IMR-90 (cell line): Measurements from ENCODE around the gene SLC6A12. TPM values are rescaled to one million over a fixed set of nuclear protein-coding genes. Genes with fewer than 3 reads are reported as not detected.

ENCODE experiments used
- ATAC-seq: fragments of 200-7000 bp; cut with Tn5 transposase; 2 replicates; pipeline ENCODE4 v1.9.1; 2020; ENCODE audit warnings: low read depth, mild to moderate bottlenecking, moderate library complexity
- BruUV-seq: library from RNA; stranded (reverse); fragments of 400-500 nt; replicated peaks from 2 replicates; lab custom pipeline; 2021; lab: Mats Ljungman, UMichigan
- CTCF ChIA-PET: fragments of 300-600 bp; formaldehyde crosslinking; extraction: SDS; loops from one replicate; lab custom pipeline; 2021; ENCODE audit warnings: antibody characterized with exemption; lab: Yijun Ruan, JAX
- POLR2A ChIA-PET: fragments of 300-600 bp; sonication (Branson Sonifier 250); formaldehyde crosslinking; loops from one replicate; lab custom pipeline; 2022; ENCODE audit warnings: antibody characterized with exemption; ENCODE audit not compliant: unreplicated experiment; lab: Charles Lee
- DNase-seq: peaks from one replicate; pipeline ENCODE4 v3.0.0; 2013
- H2AFZ ChIP-seq: replicated peaks from 2 replicates; pipeline ENCODE3; 2013; ENCODE audit warnings: low read length, mild to moderate bottlenecking; ENCODE audit not compliant: poor library complexity
- H2AK5ac ChIP-seq: 2 replicates; pipeline ENCODE4 v1.6.1; 2013; ENCODE audit warnings: low read depth, low read length, inconsistent platforms
- H2AK9ac ChIP-seq: replicated peaks from 2 replicates; pipeline ENCODE3; 2013; ENCODE audit warnings: mild to moderate bottlenecking, low read depth, low read length, moderate library complexity; ENCODE audit not compliant: poor library complexity
- H2BK120ac ChIP-seq: 2 replicates; pipeline ENCODE4 v1.6.1; 2013; ENCODE audit warnings: low read depth, low read length, inconsistent platforms
- H2BK15ac ChIP-seq: 3 replicates; pipeline ENCODE4 v1.6.1; 2013; ENCODE audit warnings: low read depth, low read length, inconsistent platforms
- H2BK20ac ChIP-seq: 2 replicates; pipeline ENCODE4 v1.6.1; 2013; ENCODE audit warnings: low read depth, mild to moderate bottlenecking, inconsistent platforms, low read length, moderate library complexity
- H2BK5ac ChIP-seq: 2 replicates; pipeline ENCODE4 v1.6.1; 2013; ENCODE audit warnings: mild to moderate bottlenecking, low read depth, low read length, inconsistent platforms; ENCODE audit not compliant: poor library complexity, severe bottlenecking
- H3K14ac ChIP-seq: replicated peaks from 2 replicates; pipeline ENCODE4 v1.6.1; 2013; ENCODE audit warnings: low read depth, low read length, inconsistent platforms
- H3K18ac ChIP-seq: 2 replicates; pipeline ENCODE4 v1.6.1; 2013; ENCODE audit warnings: low read depth, low read length, control low read depth
- H3K23ac ChIP-seq: 2 replicates; pipeline ENCODE4 v1.6.1; 2013; ENCODE audit warnings: low read depth, low read length, inconsistent platforms
- H3K27ac ChIP-seq: 2 replicates; pipeline ENCODE4 v1.5.1; 2013; ENCODE audit warnings: mild to moderate bottlenecking, control low read depth, low read length; ENCODE audit not compliant: insufficient read depth
- H3K27me3 ChIP-seq: 2 replicates; pipeline ENCODE4 v1.6.1; 2013; ENCODE audit warnings: low read length; ENCODE audit not compliant: control insufficient read depth, insufficient read depth
- H3K36me3 ChIP-seq: 2 replicates; pipeline ENCODE4 v1.6.1; 2013; ENCODE audit warnings: low read length, mixed read lengths; ENCODE audit not compliant: control insufficient read depth, insufficient read depth
- H3K4ac ChIP-seq: 2 replicates; pipeline ENCODE4 v1.6.1; 2013; ENCODE audit warnings: low read depth, low read length, inconsistent platforms
- H3K4me1 ChIP-seq: 2 replicates; pipeline ENCODE4 v1.6.1; 2013; ENCODE audit warnings: low read length, mixed read lengths; ENCODE audit not compliant: control insufficient read depth, insufficient read depth
- H3K4me2 ChIP-seq: 2 replicates; pipeline ENCODE4 v1.6.1; 2013; ENCODE audit warnings: low read depth, mild to moderate bottlenecking, control low read depth, low read length, moderate library complexity
- H3K4me3 ChIP-seq: 2 replicates; pipeline ENCODE4 v1.5.1; 2013; ENCODE audit warnings: low read depth, mild to moderate bottlenecking, control low read depth, low read length, moderate library complexity; ENCODE audit not compliant: insufficient read depth
- H3K56ac ChIP-seq: 2 replicates; pipeline ENCODE4 v1.6.1; 2013; ENCODE audit warnings: low read length, inconsistent platforms; ENCODE audit not compliant: insufficient read depth; ENCODE audit errors: extremely low read depth
- H3K79me1 ChIP-seq, 2 experiments: 2 replicates each; pipeline ENCODE4 v1.6.1; 2013; ENCODE audit warnings: low read length in 2 of 2, inconsistent platforms in 1 of 2, low read depth in 1 of 2
- H3K9ac ChIP-seq: 2 replicates; pipeline ENCODE4 v1.6.1; 2013; ENCODE audit warnings: low read depth, low read length, control low read depth
- H3K9me1 ChIP-seq: 2 replicates; pipeline ENCODE4 v1.6.1; 2013; ENCODE audit warnings: low read length, inconsistent platforms; ENCODE audit not compliant: insufficient read depth
- H3K9me3 ChIP-seq: 2 replicates; pipeline ENCODE4 v1.6.1; 2013; ENCODE audit warnings: low read length; ENCODE audit not compliant: control insufficient read depth, insufficient read depth
- H4K20me1 ChIP-seq: 2 replicates; pipeline ENCODE4 v1.6.1; 2013; ENCODE audit warnings: low read length, inconsistent platforms; ENCODE audit not compliant: insufficient read depth
- H4K5ac ChIP-seq: 2 replicates; pipeline ENCODE4 v1.6.1; 2013; ENCODE audit warnings: mild to moderate bottlenecking, low read depth, low read length, control low read depth
- H4K8ac ChIP-seq, 2 experiments: 2 replicates each; pipeline ENCODE4 v1.6.1; 2013; ENCODE audit warnings: low read depth in 2 of 2, low read length in 2 of 2, control low read depth in 1 of 2, inconsistent platforms in 1 of 2
- H4K91ac ChIP-seq: 2 replicates; pipeline ENCODE4 v1.6.1; 2013; ENCODE audit warnings: low read depth, low read length, inconsistent platforms; ENCODE audit not compliant: insufficient read depth
- BHLHE40 ChIP-seq: fragments of 150-350 bp; IDR thresholded peaks from 2 replicates; pipeline ENCODE4 v1.6.1; 2016; ENCODE audit warnings: mild to moderate bottlenecking, low read depth, low read length
- CEBPB ChIP-seq: IDR thresholded peaks from 2 replicates; pipeline ENCODE4 v1.6.1; 2012; ENCODE audit warnings: low read depth, low read length, improper control_type of control experiment
- CHD1 ChIP-seq: IDR thresholded peaks from 2 replicates; pipeline ENCODE4 v1.6.1; 2012; ENCODE audit warnings: low read depth, low read length, improper control_type of control experiment
- ELK1 ChIP-seq: fragments of 150-350 bp; IDR thresholded peaks from 2 replicates; pipeline ENCODE4 v1.6.1; 2016; ENCODE audit warnings: low read depth, mild to moderate bottlenecking, low read length, moderate library complexity, borderline replicate concordance
- FOS ChIP-seq: fragments of 150-350 bp; IDR thresholded peaks from 2 replicates; pipeline ENCODE4 v1.6.1; 2016; ENCODE audit warnings: low read depth, low read length
- MAFK ChIP-seq: IDR thresholded peaks from 2 replicates; pipeline ENCODE4 v1.6.1; 2012; ENCODE audit warnings: low read depth, low read length, improper control_type of control experiment
- MAZ ChIP-seq: IDR thresholded peaks from 2 replicates; pipeline ENCODE4 v1.6.1; 2012; ENCODE audit warnings: low read depth, mild to moderate bottlenecking, low read length, improper control_type of control experiment, moderate library complexity, borderline replicate concordance
- MXI1 ChIP-seq: IDR thresholded peaks from 2 replicates; pipeline ENCODE4 v1.6.1; 2012; ENCODE audit warnings: low read depth, mild to moderate bottlenecking, low read length, moderate library complexity, borderline replicate concordance
- NFE2L2 ChIP-seq: fragments of 150-350 bp; IDR thresholded peaks from 2 replicates; pipeline ENCODE4 v1.6.1; 2016; ENCODE audit warnings: low read depth, mild to moderate bottlenecking, low read length
- POLR2A ChIP-seq: IDR thresholded peaks from 2 replicates; pipeline ENCODE4 v1.6.1; 2012; ENCODE audit warnings: mild to moderate bottlenecking, low read depth, low read length
- RAD21 ChIP-seq: IDR thresholded peaks from 2 replicates; pipeline ENCODE4 v1.6.1; 2012; ENCODE audit warnings: low read length, improper control_type of control experiment
- RCOR1 ChIP-seq: IDR thresholded peaks from 2 replicates; pipeline ENCODE4 v1.6.1; 2012; ENCODE audit warnings: mild to moderate bottlenecking, low read length, improper control_type of control experiment; ENCODE audit not compliant: insufficient replicate concordance
- USF2 ChIP-seq: fragments of 150-350 bp; IDR thresholded peaks from 2 replicates; pipeline ENCODE4 v1.6.1; 2017; ENCODE audit warnings: mild to moderate bottlenecking, antibody characterized with exemption, low read length, low read depth
- WGBS, 2 experiments: methylation state at CpG; one replicate each; pipeline versions ENCODE4 v1.1.5 to v1.1.7; 2013; ENCODE audit warnings: missing lambda C conversion rate in 2 of 2; ENCODE audit not compliant: insufficient read length in 1 of 2; ENCODE audit errors: extremely low coverage in 2 of 2; 5-methylcytosine and 5-hydroxymethylcytosine counted together
- dilution Hi-C: fragments of 300-500 bp; cut with HindIII; formaldehyde crosslinking; loops from one replicate; pipeline ENCODE4 v1.14.3; 2018; ENCODE audit warnings: low sequenced_read_pairs; ENCODE audit not compliant: unreplicated experiment
- in situ Hi-C: fragments of 300-500 bp; cut with MboI; formaldehyde crosslinking; loops from 3 replicates; pipeline ENCODE4 v1.14.3; 2019; ENCODE audit warnings: low sequenced_read_pairs, inconsistent platforms, mixed read lengths
- intact Hi-C: fragments of 100-400 bp; cut with micrococcal nuclease; formaldehyde crosslinking; loops from 2 replicates; pipeline ENCODE4 v1.10.0; 2022
- polyA plus RNA-seq, 3 experiments: library from polyadenylated mRNA; depleted of rRNA; stranded (reverse); fragments of >200 nt; gene quantifications; 2 replicates each; pipeline ENCODE4 v1.2.3, GENCODE V29; 2012; ENCODE audit warnings: low replicate concordance in 1 of 3
- total RNA-seq: library from RNA; depleted of rRNA; stranded (reverse); fragments of >200 nt; gene quantifications from 2 replicates; pipeline ENCODE4 v1.2.3, GENCODE V29; 2012

SLC6A12 gene
- total and polyA plus RNA-seq, 2 of the 4 experiments (the other 2 are of a cell fraction), result not detected

- ATAC-seq (no peak), DNase-seq (no peak)
- Histone ChIP-seq H4K20me1 (no peaks in the 10 kb centered on the region), H3K56ac (no peak overlapping the region), H3K27me3 (no peaks in the 10 kb centered on the region; the same call in 1 of the 2 replicates), H3K9me1 (peaks cover 14% of the 10 kb centered on the region), H3K14ac (no peak overlapping the region), H3K4ac (no peak overlapping the region), H2AK5ac (no peak overlapping the region), H4K91ac (no peak overlapping the region), H3K36me3 (no peaks in the 10 kb centered on the region), H2BK5ac (no peak overlapping the region), H4K5ac (no peak overlapping the region), H3K9ac (no peak overlapping the region), H2BK15ac (no peak overlapping the region), H2AK9ac (no peak overlapping the region), H3K27ac (no peak overlapping the region), H3K23ac (no peak overlapping the region), H3K4me2 (no peak overlapping the region), H2BK120ac (no peak overlapping the region), H3K9me3 (no peaks in the 10 kb centered on the region), H3K18ac (no peak overlapping the region), H3K79me1 (no peaks in the 10 kb centered on the region; a peak in 1 of 4 replicates), H4K8ac (no peak overlapping the region), H2AFZ (no peak overlapping the region), H3K4me3 (no peak overlapping the region), H2BK20ac (no peak overlapping the region), H3K4me1 (peaks cover 17% of the 10 kb centered on the region)
- 51% methylated on average over 13 of the region's 23 CpGs; no CpG with 5 or more reads in 1 of the 2 experiments for WGBS, 2 experiments
- ChIA-PET POLR2A (no interaction called here), CTCF (no interaction called here)
- TF ChIP-seq RCOR1 (no peak), MXI1 (no peak), NFE2L2 (no peak), RAD21 (no peak), CHD1 (no peak), CEBPB (no peak), MAFK (no peak), MAZ (no peak), FOS (no peak), POLR2A (no peak), BHLHE40 (no peak), USF2 (no peak), ELK1 (no peak)
- no TSS peak for BruUV-seq
- dilution Hi-C loops (no loop called here), in situ Hi-C loops (no loop called here), intact Hi-C loops (no loop called here)
These were observed 39.4 kb downstream of the SLC6A12 start for GRCh38 chr12:174596-174995.
